BLaER1 (cell line): Measurements from ENCODE around the gene CORO6.

ENCODE experiments used
- H3K27ac ChIP-seq: shearing (Covaris generic); formaldehyde crosslinking; 2 replicates; pipeline ENCODE4 v1.8.1; 2022
- H3K27me3 ChIP-seq: shearing (Covaris generic); formaldehyde crosslinking; 2 replicates; pipeline ENCODE4 v1.8.1; 2022
- H3K36me3 ChIP-seq: shearing (Covaris generic); formaldehyde crosslinking; 2 replicates; pipeline ENCODE4 v1.8.1; 2022
- H3K4me1 ChIP-seq: shearing (Covaris generic); formaldehyde crosslinking; 2 replicates; pipeline ENCODE4 v1.8.1; 2022
- H3K4me2 ChIP-seq: shearing (Covaris generic); formaldehyde crosslinking; 2 replicates; pipeline ENCODE4 v1.8.1; 2022
- H3K4me3 ChIP-seq: shearing (Covaris generic); formaldehyde crosslinking; 2 replicates; pipeline ENCODE4 v1.8.1; 2022
- H3K9ac ChIP-seq: shearing (Covaris generic); formaldehyde crosslinking; 2 replicates; pipeline ENCODE4 v1.8.1; 2022
- H3K9me3 ChIP-seq: shearing (Covaris generic); formaldehyde crosslinking; 2 replicates; pipeline ENCODE4 v1.8.1; 2022
- H4K20me1 ChIP-seq: shearing (Covaris generic); formaldehyde crosslinking; 2 replicates; pipeline ENCODE4 v1.8.1; 2022
- Cebpa-rat ChIP-seq: shearing (Covaris generic); IDR thresholded peaks from 2 replicates; pipeline ENCODE4 v1.8.1; 2022

CORO6 gene

GRCh38 chr17:29574732-29575510 lies 47.8 kb downstream of the CORO6 start:
- Histone ChIP-seq H3K4me1 (peaks cover 64% of the 10 kb centered on the region), H4K20me1 (peaks cover 91% of the 10 kb centered on the region), H3K36me3 (peaks cover 88% of the 10 kb centered on the region), H3K9me3 (no peaks in the 10 kb centered on the region), H3K27me3 (no peaks in the 10 kb centered on the region), H3K9ac (peak overlapping the region; percentile 57), H3K4me3 (no peak overlapping the region), H3K4me2 (peak overlapping the region; percentile 59), H3K27ac (peak overlapping the region; percentile 59)
- no peak for TF ChIP-seq Cebpa-rat

GRCh38 chr17:29573871-29574731 lies 48.6 kb downstream of the CORO6 start:
- peaks cover 72% of the 10 kb centered on the region for H3K4me1 ChIP-seq
- peak overlapping the region; percentile 84; the same call in 1 of the 2 replicates for H3K4me2 ChIP-seq
- H3K4me3 ChIP-seq, result no peak overlapping the region
- H3K27me3 ChIP-seq, result no peaks in the 10 kb centered on the region
- peaks cover 79% of the 10 kb centered on the region for H3K36me3 ChIP-seq
- no peak overlapping the region for H3K9ac ChIP-seq
- peaks cover 92% of the 10 kb centered on the region for H4K20me1 ChIP-seq
- H3K9me3 ChIP-seq, result no peaks in the 10 kb centered on the region
- no peak overlapping the region for H3K27ac ChIP-seq
- no peak for TF ChIP-seq Cebpa-rat

GRCh38 chr17:29573558-29573869 lies 49.2 kb downstream of the CORO6 start:
- Histone ChIP-seq H3K4me2 (peak overlapping the region; percentile 84), H3K27ac (0 out of 2 replicates have a peak overlapping the region, but pooled peaks have one; percentile 58), H4K20me1 (peaks cover 89% of the 10 kb centered on the region), H3K9me3 (no peaks in the 10 kb centered on the region), H3K9ac (no peak overlapping the region), H3K36me3 (peaks cover 73% of the 10 kb centered on the region), H3K4me1 (peaks cover 73% of the 10 kb centered on the region), H3K4me3 (no peak overlapping the region), H3K27me3 (no peaks in the 10 kb centered on the region)
- no peak for TF ChIP-seq Cebpa-rat

GRCh38 chr17:29572691-29573557 lies 49.8 kb downstream of the CORO6 start:
- no peak for TF ChIP-seq Cebpa-rat
- peak overlapping the region; percentile 39; the same call in 1 of the 2 replicates for H3K9ac ChIP-seq
- H4K20me1 ChIP-seq, result peaks cover 83% of the 10 kb centered on the region
- peak overlapping the region; percentile 40 for H3K4me3 ChIP-seq
- peak overlapping the region; percentile 84 for H3K4me2 ChIP-seq
- H3K9me3 ChIP-seq, result no peaks in the 10 kb centered on the region
- peak overlapping the region; percentile 58; the same call in 1 of the 2 replicates for H3K27ac ChIP-seq
- H3K4me1 ChIP-seq, result peaks cover 73% of the 10 kb centered on the region
- peaks cover 68% of the 10 kb centered on the region for H3K36me3 ChIP-seq
- no peaks in the 10 kb centered on the region for H3K27me3 ChIP-seq

- Histone ChIP-seq H3K4me1 (peaks cover 73% of the 10 kb centered on the region), H3K4me2 (peak overlapping the region; percentile 84), H3K4me3 (peak overlapping the region; percentile 40), H3K27ac (peak overlapping the region; percentile 58; the same call in 1 of the 2 replicates), H4K20me1 (peaks cover 75% of the 10 kb centered on the region), H3K9ac (peak overlapping the region; percentile 39), H3K36me3 (peaks cover 59% of the 10 kb centered on the region), H3K27me3 (no peaks in the 10 kb centered on the region), H3K9me3 (no peaks in the 10 kb centered on the region)
- TF ChIP-seq Cebpa-rat, result no peak
Observed at GRCh38 chr17:29571883-29572681, 50.6 kb downstream of the CORO6 start.

GRCh38 chr17:29571486-29571882 lies 51.2 kb downstream of the CORO6 start:
- peak overlapping the region; percentile 39 for H3K9ac ChIP-seq

GRCh38 chr17:29570521-29570920 lies 52.2 kb downstream of the CORO6 start:
- Histone ChIP-seq H3K27ac (no peak overlapping the region), H3K4me2 (peak overlapping the region; percentile 84), H3K9me3 (no peaks in the 10 kb centered on the region), H3K36me3 (peaks cover 44% of the 10 kb centered on the region), H3K4me1 (peaks cover 64% of the 10 kb centered on the region), H4K20me1 (peaks cover 59% of the 10 kb centered on the region), H3K27me3 (no peaks in the 10 kb centered on the region), H3K4me3 (no peak overlapping the region), H3K9ac (no peak overlapping the region)
- no peak for TF ChIP-seq Cebpa-rat

More at GRCh38 chr17:29571486-29571882, 51.2 kb downstream of the CORO6 start:
- TF ChIP-seq Cebpa-rat, result no peak
- no peaks in the 10 kb centered on the region for H3K9me3 ChIP-seq
- peaks cover 53% of the 10 kb centered on the region for H3K36me3 ChIP-seq
- H3K27ac ChIP-seq, result no peak overlapping the region
- peaks cover 71% of the 10 kb centered on the region for H3K4me1 ChIP-seq
- no peak overlapping the region; the same call in 1 of the 2 replicates for H3K4me3 ChIP-seq
- H3K27me3 ChIP-seq, result no peaks in the 10 kb centered on the region
- H3K4me2 ChIP-seq, result peak overlapping the region; percentile 84
- H4K20me1 ChIP-seq, result peaks cover 69% of the 10 kb centered on the region

- no peak for TF ChIP-seq Cebpa-rat
- Histone ChIP-seq H3K36me3 (peaks cover 35% of the 10 kb centered on the region), H3K4me2 (peak overlapping the region; percentile 98), H3K9ac (peak overlapping the region; percentile 94), H3K4me3 (peak overlapping the region; percentile 84), H3K27ac (peak overlapping the region; percentile 94), H3K9me3 (no peaks in the 10 kb centered on the region), H3K27me3 (no peaks in the 10 kb centered on the region), H3K4me1 (peaks cover 64% of the 10 kb centered on the region), H4K20me1 (peaks cover 53% of the 10 kb centered on the region)
Observed at GRCh38 chr17:29569245-29569950, 53.3 kb downstream of the CORO6 start.
